ENCODE measurements around the gene LARGE1.
"Not testable (repeated sequence)": the region's sequence is repeated elsewhere in the genome, so short reads cannot be mapped to it uniquely, and the experiment has no call there.

Gene LARGE1

DNA sequence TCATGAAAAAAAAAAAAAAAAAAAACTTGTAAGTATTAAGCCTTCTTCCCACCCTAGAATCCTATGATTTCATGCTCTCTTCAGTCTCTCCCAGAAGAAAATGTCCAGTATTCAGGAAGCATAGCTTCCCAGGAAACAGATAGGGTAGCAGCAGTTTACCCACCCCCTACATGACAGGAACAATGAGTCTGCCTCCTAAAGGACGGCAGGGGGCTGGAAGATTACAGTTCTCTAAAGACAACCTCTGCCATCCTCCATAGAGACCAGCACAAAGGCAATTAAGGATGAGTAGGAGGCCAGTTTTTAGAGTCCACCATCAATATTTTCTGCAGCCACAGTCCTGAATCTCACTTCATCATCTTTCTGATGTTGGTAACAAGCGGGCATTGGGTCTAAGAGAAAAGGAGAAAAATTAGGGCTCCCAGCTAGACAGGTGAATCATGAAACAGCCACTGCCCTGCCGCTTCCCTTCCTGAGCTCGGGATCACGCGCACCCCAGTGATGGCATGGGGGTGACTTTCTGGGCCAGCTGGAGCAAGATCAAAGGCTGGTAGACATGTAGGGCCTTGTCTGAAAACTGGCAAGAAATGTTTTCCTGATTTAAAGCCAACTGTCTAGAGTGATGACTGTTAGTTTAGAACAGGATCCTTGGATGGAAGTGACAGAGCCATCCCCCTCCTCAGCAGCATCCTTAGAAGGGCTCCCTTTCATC, 322.8 kb downstream of the LARGE1 start:
- no peak for DNase-seq (ENCODE audit: low read depth in 3 of 3)

DNA sequence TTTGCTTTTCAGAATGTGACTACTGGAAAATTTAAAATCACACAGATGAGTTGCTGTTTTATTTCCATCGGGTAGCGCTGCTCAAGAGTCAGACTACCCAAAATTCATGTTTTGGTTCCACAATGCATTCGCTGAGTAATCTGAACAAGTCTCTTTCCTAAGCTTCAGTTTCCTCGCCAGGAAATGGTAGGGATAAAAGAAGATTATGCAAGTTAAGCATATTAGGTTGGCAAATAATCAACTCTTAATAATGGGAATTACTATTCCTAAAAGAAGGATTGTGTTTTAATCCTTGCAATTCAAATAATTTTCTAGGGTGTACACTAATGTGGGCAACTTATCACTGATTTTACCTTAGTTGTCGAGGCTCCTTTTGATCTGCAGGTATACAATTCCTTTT, 326.5 kb downstream of the LARGE1 start:
- no peak for DNase-seq (ENCODE audit: low read depth in 3 of 3)

DNA sequence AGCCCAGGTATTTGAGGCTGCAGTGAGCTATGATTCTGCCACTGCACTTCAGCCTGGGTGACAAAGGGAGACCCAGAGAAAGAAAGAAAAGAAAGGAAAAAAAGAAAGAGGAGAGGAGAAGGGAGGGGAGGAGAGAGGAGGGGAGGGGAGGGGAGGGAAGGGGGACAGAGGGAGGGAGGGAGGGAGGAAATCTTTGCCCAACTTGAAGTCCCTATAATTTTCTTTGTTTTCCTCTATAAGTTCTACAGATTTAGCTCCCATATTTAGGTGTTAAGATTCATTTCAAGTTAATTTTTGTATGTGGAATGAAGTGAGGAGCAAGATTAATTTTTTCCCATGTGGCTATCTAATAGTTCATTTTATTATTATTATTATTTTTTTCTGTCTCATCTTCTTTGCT, 328.3 kb downstream of the LARGE1 start:
- DNase-seq (ENCODE audit: low read depth in 3 of 3): no peak

DNA sequence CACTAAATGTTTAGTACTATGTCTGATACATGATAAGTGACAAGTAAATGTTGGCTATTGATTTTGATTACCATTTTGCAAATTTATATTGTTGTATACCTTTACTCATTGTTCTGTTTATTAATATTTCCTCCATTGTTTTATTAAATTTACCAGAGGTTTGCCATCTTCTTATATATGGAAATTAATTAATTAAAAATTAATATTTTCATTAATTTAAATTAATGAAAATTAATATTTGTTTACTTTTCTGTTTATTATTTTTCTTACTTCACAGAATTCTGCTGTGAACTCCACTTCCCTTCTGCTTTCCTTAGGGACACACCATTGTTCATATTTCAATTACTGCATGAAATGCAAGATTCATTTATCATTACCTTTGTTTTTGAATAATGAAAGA, 331.0 kb downstream of the LARGE1 start:
- DNase-seq (ENCODE audit: low read depth in 3 of 3): no peak

DNA sequence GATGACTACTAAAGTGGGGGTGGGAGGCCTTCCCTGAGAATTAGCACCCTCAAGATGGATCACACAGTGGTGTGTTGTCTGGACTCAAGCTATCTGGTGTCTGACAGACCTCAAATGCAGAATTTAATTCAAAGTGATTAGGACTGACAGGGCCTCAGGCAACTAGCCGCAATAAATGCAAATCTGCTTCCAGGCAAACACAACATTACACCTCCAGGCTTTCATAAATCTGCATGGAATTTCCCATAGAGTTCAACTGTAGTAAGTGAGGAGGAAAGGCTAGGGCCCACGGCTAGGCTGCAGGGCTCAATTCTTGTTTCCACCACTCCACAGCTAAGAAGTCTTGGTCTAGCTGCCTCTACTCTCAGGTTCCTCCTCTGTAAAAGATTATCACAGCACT, 331.4 kb downstream of the LARGE1 start:
- no peak for DNase-seq (ENCODE audit: low read depth in 3 of 3)

DNA sequence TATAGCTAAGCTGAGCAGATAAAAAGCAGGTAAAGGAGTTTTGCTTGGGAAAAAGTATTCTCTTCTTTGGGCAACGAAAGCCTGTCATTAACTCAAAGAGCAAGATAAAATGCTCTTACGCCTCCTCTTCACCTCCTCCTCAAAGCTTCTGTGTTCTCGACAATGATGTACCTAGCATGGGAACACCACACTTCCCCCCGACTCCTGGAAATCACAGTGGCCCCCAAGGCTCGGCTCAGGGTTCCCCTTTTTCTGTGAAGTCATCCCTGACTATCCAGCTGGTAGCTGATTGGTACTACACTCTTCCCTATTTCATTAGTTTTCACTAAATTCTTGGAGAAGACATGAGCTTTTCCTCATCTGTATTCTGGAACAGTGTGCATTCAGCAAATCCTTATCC, 336.1 kb downstream of the LARGE1 start:
- no peak for DNase-seq (ENCODE audit: low read depth in 3 of 3)

DNA sequence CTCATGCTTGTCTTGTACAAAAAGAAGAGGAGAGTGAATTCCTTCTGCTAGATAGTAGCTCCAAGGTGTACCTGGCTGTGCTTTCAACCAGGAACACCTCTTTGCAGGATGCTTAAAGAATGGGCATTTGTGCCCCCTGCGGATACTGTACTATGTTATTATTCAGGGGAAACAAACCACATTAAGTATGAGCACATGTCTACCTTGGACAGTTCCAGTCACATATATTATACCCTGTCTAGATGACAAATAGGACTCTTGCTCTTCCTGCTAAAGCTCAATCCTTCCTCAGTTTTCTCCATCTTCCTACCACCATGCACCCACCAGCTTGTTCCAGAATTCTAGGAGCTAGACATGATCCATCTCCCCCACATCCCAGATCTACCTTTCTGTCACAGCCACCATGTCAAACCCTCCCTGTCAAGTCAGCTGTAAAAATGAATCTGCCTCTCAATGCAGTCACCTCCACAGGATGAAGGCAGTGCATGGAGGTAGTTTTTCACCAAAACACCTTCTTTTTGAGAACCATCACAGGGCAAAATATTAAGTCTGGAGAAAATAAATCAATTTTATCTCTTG, 337.4 kb downstream of the LARGE1 start:
- no peak for DNase-seq (ENCODE audit: low read depth in 3 of 3)

DNA sequence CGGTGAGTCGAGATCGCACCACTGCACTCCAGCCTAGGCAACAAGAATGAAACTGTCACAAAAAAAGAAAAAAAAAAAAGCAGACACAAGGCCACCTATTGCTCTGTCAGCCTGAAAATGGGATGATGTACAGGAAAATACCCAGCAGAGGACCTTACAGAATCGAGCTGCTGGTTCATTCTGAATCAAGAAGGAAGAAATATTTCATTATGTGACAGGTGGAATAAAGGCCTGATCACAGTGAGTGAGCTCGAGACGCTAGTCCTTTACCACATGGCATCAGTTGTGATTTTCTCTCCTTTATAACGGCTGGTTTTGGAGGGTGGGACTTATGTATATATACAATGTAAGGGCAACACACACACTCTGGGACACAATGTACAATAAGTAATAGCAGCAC, 340.0 kb downstream of the LARGE1 start:
- DNase-seq (ENCODE audit: low read depth in 3 of 3): no peak

DNA sequence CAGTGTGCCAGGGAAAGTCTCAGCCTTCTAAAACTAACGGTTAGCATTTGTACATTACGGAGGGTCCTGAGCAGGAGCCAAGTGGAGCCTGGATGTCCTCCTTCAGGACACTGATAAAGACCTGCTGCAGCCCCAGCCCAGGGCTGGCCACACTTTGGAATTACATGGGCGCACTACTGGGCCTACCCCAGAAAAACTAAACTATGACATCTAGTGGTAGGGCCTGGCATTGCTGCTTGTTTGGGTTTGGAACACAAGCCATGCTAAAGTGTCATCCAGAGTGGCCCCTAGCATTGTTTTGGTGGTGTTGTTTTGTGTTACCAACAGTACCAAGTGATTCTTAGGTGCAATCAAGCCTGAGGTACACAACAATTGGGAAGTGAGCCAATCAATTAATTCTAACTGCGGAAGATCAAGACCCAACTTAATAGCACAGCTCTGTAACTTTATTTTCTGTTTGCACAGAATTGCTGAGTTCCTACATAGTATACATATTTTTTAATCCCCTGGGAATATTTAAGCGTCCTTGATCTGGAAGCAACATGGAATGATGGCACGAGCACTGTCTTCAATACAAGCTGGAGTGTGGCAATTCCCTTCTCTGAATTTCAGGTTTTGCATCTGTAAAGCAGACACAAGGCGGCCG, 340.7 kb downstream of the LARGE1 start:
- peak in 1 of 3 donors; percentile 14 for DNase-seq (ENCODE audit: low read depth in 3 of 3)

DNA sequence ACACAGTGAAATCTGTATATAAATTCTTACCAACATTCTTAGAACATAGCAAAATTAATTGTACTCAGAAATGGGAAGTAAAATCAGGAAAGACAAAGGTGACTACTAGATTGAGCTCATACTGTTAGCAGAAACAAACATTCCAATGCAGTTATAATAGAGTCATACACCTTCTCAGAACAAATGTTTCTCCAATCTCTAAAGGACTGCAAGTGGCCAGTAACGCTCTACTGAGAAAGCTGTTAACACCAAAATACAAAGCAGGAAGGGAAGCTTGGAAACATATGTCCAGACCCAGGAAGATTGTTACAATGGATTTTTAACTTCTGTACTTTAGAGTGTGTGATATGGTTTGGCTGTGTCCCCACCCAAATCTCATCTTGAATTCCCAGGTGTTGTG, 341.5 kb downstream of the LARGE1 start:
- DNase-seq (ENCODE audit: low read depth in 3 of 3): no peak

DNA sequence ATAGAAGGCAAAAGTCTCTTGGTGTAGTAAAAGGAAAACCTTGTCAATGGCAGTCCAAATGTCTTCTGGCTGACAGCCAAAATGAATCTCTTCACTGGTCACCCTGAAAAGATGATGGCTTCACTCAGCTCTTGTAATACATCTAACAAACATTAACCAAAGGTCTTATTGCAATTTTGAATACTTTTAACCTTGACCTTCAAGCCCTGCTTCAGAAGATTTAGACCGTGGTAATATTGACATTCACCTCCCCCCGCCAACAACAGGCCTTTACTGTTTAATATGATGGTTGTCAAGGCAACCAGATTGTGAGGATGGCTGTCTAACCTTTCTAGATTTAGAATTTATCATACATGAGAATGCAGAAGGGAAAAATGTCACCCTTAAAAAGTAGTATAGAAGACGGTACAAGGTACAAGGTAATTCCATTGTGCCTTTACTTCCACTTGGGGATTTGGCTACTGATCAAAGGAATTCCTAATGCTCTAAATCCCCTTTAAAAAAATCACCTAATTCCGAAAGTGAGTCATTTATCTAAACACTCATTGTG, 342.3 kb downstream of the LARGE1 start:
- DNase-seq (ENCODE audit: low read depth in 3 of 3): no peak

DNA sequence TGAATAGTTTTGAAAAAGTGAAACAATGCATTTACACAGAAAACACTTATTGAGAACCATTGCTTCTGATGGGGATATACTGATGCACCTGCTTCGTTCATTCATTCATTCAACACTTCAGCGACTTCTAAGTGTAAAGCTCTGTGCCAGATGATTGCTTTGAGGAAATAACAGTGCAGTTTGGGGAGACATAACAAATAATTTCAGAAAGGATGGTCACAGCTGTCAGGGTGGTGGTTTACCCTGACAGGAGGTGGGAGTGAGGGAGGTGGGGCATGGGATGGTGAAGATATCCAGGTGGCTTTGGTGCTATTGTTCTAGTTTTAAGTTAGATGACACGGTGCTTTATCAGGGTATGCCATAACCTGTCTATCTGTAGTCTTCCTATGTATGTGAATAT, 344.1 kb downstream of the LARGE1 start:
- DNase-seq (ENCODE audit: low read depth in 3 of 3): no peak

DNA sequence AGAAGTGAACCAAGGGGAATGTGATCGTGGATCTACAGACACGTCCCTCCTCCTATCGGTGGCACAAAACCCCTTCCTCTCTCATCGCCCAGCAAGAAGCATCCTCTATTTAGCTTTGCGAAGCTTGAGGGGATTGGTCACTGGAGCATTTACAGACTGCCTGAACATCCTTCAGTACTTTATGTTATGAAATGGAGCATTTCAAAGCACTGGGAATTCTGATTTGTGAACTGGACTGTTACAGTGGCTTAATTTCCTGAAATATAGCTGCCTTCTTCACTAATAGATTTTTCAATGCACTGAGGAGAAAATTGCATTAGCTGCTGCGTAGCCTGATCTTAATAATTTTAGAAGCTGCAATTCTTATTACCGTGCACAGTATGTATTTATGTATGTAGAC, 344.5 kb downstream of the LARGE1 start:
- no peak for DNase-seq (ENCODE audit: low read depth in 3 of 3)

DNA sequence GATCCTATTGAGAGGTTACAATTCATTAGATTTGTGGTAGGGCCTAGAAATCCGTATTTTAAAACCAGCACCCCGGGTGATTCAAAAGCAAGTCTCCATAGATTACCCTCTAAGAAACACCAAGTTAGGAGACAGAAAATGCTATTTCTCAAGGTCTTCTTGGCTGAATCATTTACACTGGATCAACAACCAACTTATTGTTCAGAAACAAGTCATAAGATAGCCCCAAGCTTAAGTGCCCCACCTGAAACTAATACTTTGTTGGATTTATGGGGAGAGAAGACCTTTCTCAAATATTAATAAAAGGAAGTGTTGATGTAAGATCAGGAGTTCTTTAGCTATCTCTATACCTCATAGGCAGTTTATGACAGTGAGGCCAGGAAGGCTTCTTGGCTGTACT, 345.2 kb downstream of the LARGE1 start:
- no peak for DNase-seq (ENCODE audit: low read depth in 3 of 3)

DNA sequence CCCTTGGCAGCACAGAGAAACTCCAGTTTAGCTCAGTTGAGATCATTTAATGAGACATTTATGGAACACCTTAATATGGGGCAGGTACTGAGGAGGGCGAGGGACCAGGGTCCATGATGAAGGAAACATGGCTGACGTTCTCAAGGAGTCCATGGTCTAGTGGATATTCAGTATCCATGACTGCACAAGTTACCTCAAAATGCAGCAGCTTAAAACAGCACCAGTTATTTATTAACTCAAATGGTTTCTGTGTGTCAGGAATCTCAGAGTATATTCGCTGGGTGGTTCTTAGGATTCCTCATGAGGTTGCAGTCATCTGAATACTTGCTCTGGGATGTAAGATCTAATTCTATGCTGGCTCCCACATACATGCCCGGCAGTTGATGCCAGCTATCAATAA, 346.8 kb downstream of the LARGE1 start:
- no peak for DNase-seq (ENCODE audit: low read depth in 3 of 3)

DNA sequence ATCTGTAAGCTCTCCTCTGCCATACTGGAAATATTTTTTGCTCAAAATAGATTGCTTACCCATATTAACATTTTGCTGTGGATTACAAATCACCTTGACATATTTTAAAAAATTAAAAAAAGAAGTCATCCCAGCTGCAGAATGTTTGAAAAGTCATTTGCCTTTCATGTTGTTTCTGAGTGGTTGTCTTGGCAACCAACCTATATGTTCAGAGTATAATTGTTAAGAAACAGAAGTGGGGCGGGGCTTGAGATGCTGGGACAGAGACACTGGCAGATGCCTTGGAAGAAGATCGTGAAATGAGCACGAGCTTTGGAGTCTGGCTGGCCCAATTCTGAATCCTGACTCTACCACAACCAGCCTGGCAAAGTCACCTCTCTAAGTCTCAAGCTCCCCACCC, 348.2 kb downstream of the LARGE1 start:
- no peak for DNase-seq (ENCODE audit: low read depth in 3 of 3)

DNA sequence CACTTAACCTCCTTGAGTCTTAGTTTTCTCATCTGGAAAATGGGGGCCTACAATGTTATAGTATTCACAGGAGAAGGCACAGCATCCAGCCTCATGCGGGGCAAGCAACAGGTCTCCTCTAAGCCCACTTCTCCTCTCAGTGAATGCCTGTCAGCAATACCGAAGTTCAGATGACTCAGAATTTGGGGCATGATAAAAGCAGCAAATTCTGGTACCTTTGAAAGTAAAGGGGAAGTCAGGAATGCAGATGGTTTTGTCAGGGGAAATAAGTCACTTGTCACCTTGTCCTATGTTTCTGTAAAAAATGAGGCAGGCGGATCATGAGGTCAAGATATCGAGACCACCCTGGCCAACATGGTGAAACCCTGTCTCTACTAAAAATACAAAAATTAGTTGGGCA, 350.2 kb downstream of the LARGE1 start:
- DNase-seq (ENCODE audit: low read depth in 3 of 3): no peak

DNA sequence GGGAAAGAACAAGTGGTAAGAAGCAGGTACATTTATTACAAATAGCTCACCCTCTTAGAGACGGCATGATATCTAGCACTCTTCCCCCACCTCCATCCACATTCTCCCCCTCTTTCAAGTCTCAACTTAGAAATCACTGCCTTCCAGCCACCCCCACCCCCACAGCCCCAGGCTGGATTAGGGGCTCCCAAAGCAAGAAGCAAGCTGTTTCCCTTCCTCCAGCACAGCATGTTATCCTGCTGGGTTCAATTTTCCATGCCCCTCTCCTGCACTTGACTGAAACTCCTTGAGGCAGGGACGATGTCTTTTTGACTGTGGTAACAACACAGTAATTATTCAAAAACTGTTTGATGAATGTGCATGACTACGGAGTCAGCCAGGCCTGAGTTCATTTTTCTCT, 350.7 kb downstream of the LARGE1 start:
- DNase-seq (ENCODE audit: low read depth in 3 of 3): no peak

DNA sequence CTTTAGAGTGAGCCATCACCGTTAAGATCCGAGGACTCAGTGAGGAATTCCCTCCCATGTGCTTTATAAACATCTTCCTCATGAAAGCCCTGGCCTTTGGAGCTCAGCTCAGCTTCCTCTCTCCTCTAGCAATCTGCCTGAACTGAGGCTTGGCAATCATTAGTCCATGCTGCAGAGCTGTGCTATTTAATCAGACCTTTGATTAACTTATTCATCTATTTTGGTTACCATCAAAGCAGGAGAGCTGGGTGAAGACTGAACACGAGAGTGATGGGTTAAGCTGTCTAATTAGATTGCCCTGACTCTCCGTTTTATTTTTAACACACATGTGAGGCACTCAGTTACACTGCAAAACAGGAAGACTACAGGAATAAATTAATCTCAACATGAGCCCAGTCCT, 351.3 kb downstream of the LARGE1 start:
- DNase-seq (ENCODE audit: low read depth in 3 of 3): no peak

DNA sequence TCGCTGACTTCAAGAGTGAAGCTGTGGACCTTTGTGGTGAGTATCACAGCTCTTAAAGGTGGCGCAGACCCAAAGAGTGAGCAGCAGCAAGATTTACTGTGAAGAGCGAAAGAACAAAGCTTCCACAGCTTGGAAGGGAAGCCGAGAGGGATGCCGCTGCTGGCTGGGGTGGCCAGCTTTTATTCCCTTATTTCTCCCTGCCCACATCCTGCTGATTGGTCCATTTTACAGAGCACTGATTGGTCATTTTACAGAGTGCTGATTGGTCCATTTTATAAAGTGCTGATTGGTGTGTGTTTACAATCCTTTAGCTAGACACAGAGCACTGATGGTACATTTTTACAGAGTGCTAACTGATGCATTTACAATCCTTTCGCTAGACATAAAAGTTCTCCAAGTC, 353.8 kb downstream of the LARGE1 start:
- DNase-seq (ENCODE audit: low read depth in 3 of 3): not testable (repeated sequence)

DNA sequence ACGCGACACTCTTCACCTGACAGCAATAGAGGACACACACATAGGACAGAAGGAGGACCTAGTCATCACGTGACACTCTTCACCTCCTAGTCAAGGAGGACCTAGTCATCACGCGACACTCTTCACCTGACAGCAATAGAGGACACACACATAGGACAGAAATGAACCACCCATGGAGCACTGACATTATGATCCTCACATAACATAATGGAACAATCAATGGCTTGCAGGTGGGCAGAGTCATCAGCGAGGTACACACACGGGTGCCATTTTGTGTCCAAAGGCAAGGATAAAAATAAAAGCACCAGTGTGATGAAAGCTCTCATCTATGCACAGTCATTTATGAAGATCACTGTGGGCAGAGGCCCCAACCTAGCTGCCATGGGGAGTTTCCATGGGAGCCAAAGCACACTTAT, 354.7 kb downstream of the LARGE1 start:
- peak in 1 of 3 donors; percentile 2 for DNase-seq (ENCODE audit: low read depth in 3 of 3)

DNA sequence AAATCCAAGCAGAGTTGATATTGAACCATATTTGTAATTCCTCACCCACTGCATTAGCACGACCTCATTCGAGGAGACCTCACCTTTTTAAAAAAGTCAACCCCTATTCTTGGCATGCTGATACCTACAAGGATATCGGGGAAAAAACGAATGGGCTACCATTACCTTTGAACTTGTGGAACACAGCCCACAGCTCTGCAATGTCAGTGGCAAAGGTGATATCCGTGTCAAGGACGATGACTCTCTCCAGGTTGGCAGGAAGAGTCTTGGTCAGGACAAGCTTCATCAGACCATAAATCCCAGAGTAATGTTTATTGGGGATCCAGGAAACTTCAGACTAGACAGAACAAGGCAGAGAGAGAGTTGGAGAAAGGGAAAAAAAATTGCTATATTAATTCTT, 355.6 kb downstream of the LARGE1 start:
- DNase-seq (ENCODE audit: low read depth in 3 of 3): no peak
